ENCODE measurements around the gene TLX1.
"Not testable (repeated sequence)": the region's sequence is repeated elsewhere in the genome, so short reads cannot be mapped to it uniquely, and the experiment has no call there.

Gene TLX1

DNA sequence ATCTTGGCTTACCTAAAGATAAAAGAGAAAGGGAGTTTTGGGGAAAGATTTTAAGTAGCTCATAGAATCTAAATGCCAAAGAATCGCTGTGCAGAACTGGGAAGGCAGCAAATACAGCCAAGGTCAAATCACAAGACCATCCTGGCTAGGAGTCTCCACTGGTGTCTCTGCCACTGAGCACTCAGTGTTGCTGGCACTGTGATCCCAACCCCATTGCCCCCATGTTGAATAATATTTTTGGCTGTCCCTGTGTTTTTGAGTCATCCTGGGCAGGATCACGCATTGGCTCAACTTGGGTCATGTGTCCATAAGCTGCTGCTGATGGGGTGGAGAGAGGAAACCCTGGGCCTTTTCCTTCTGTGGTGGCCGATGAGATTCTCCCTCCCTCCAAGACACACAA, 21.2 kb downstream of the TLX1 start:
- no peak for DNase-seq (ENCODE audit: low spot score)

DNA sequence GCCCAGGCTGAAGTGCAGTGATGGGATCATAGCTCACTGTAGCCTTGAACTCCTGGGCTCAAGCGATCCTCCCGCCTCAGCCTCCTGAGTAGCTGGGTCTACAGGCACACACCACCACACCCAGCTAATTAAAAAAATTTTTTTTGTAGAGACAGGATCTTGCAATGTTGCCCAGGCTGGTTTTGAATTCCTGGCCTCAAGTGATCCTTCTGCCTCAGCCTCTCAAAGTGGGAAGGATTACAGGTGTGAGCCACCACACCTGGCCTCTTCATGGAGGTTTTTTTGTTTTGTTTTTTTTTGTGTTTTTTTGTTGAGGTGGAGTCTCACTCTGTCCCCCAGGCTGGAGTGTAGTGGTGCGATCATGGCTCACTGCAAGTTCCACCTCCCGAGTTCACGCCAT, 23.4 kb downstream of the TLX1 start:
- DNase-seq (ENCODE audit: low spot score): not testable (repeated sequence)

DNA sequence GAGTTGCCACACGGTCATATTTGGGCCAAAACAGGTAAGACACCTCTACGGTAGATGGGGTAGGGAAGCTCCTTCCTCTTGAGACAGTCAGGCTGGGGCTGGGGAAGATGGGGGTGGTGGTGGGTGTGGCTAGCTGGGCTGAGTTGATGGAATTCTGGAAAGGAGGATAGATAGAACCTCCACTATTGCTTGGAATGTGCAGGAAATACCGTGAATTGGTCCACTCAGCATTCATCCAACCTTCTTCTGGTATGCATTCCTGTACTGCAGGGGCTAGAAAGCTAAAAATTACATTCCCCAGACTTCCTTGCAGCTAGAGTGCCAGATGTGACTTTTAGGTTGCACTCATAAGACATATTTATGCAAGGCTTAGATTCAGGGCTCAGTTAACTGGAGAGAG, 24.8 kb downstream of the TLX1 start:
- no peak for DNase-seq (ENCODE audit: low spot score)

DNA sequence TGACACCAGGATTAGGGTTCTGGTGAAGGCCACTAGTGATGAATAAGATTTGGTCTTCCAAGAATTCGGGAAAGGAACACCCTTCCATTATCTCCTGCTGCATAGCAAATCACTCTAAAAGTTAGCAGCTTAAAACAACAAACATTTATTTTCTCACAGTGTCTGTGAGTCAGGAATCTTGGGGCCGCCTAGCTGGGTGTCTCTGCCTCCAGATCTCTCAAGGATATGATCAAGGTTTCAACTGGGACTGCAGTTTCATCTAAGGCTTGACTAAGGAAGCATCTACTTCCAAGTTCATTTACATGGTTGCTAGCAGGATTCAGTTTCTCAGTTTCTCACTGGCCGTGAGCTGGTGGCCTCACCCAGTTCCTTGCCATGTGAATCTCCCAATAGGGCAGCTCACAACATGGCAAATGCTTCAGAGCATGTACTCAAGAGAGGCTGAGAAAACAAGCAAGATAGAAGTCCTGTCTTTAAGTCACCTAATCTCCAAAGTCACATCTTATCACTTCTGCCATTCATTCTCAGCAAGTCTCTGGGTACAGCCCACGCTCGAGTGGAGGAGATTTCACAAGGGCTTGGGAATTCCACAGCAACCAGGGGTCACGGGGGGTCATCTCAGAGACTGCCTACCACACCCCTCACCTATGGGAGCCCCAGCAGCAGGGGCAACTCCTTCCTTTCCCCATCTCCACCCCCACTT, 26.8 kb downstream of the TLX1 start:
- DNase-seq (ENCODE audit: low spot score): no peak

DNA sequence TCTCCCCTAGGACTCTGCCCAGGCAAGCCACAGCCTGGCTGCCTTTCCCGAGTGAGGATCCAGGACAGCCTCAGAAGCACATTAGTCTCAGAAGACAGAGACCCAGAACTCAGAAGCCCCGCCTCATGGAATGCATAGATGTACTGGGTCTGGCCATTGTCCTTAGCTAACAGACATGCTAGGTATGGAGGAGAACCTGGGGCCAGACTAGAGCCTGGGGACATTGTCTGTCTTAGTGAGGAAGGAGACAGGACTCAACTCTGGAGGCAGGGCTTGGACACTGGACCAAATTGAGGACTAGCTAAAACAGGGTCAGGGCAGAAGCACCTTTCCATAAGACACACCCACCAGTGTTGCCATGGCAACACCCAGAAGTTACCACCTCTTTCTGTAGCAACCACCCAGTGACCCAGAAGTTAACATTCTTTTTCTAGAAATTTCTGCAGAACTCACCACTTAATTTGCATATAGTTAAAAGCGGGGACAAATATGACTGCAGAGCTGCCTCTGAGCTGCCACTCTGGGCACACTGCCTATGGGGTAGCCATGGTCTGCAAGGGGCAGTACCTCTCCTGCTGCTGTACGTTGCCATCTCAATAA, 27.5 kb downstream of the TLX1 start:
- no peak for DNase-seq (ENCODE audit: low spot score)

DNA sequence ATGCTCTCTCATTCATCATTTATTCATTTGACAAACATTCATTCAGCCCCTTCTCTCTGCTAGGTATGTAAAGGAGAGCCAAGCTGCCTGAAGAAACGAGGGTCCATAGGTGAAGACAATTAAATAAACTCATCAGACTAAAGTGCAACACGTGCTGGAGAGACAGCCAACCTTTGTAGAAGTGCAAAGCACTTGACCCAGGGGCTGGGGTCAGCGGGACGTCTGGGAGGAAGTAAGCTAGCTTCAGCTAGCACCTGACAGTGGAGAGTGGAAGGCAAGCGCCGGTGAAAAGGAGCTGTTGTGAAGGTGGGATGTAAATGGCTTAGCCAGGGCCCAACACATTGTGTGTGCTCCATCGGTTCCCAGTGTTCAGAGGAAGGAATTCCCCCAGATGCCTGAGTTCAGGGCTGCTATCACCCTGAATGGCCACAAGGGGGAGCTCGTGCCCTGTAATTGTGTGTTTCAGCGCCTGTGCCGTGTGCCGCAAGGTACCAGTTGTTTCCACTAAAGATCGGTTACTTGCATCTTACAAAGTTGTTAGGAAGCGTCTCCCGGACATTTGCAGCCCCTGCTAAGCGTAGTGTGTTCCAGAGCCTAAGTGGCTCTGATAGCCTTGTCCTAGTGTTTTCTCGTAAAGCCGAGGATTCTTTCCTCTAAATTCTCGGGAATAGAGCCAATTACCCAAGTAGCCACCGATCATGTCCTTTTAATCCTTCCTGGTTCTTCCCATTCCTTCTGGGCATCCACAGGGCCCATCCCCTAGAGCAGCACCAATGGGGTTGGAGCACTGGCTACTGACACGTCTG, 30.6 kb downstream of the TLX1 start:
- DNase-seq (ENCODE audit: low spot score): peak; percentile 80

DNA sequence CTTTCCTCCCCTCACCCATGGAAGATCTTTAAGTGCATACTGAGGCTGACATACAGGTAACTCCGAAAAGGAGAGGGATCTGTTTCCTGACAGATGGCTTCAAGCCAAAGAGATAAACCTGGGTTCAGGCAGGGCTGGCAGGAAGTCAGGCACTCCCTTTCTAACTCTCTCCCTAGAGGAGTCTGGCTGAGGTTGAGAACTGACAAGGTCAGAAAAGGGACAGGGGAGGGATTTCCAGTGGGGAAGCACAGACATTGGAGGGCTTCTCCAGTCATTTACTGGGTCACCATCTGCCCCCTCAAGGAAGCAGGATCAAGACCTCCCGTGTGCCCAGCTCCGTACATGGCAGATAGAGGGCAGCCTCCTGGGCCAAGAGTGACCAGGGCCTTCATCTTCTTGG, 31.6 kb downstream of the TLX1 start:
- no peak for DNase-seq (ENCODE audit: low spot score)

DNA sequence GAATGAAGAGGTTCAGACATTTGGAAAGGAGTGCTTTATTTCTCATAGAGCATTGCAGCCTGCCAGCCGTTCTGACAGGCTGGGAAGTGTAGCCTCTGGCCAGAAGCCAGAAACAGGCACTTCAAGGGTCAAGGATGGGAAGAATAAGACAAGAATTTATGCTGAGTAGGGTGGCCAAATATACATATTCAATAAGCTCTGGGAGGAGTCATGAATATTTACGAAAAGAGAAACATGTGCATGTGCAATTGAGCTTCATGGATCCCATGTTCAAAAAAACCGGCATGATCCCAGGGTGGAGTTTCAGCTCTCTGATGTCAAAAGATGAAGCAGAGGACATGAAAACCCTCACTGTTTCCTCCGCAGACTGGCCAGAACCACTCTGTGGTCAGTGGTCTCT, 32.9 kb downstream of the TLX1 start:
- DNase-seq (ENCODE audit: low spot score): no peak

DNA sequence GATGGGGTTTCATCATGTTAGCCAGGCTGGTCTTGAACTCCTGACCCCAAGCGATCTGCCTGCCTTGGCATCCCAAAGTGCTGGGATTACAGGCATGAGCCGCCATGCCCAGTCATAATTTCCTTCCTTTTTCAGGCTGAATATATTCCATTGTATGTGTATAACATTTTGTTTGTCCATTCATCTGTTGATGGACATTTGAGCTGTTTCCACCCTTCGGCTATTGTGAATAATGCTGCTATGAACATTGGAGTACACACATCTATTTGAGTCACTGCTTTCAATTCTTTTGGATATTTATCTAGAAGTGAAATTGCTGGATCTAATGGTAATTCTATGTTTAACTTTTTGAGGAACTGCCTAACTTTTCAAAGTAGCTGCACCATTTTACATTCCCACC, 34.6 kb downstream of the TLX1 start:
- DNase-seq (ENCODE audit: low spot score): no peak

DNA sequence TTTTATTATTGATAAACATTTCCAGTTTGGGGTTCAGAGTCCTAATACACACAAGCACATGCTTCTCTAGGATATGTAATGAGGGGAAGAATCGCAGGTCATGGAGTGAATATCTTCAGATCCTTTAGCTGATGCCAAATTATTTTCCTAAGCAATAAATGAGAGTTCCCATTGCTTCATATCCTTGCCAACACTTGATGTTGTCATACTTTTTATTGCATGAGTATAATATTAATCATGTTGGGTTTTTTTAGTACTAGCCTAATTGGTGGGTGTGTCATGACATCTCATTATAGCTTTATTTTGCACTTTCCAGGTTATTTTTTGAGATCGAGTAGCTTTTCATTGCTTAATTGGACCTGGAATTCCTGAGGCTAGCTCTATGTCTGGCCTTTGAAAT, 35.3 kb downstream of the TLX1 start:
- no peak for DNase-seq (ENCODE audit: low spot score)

DNA sequence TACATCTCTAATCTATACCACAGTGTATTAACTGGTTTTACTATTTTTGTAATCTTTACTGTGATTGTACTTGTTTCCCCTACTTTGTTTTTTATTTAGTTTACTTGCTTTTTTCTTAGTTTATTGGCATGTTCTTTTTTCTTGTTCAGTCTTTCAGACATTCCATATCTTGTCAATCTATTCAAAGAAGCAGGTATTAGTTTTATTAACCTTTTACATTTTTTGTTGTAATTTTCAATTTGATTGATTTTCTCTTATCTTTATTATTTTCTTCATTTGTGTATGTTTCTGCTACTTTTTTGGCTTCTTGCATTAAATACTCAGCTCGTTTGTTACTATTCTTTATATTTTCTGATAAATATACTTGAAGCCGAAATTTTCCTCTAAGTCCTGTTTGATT, 41.6 kb downstream of the TLX1 start:
- DNase-seq (ENCODE audit: low spot score): no peak

DNA sequence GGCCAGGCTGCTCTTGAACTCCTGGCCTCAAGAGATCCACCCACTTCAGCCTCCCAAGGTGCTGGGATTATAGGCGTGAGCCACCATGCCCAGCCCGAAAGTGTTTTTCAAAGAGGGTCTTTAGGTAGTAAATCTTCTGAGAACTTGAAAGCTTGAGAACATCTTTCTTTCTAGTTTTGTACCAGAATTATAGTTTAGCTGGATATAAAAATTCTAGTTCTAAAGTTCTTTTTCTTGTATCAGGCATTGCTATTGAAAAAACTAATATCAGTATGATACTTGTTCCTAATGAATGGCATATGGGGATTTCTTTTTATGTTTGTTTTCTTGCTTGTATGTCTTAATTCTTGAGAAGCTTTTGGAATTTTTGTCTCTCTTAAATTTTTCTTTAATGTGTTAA, 43.2 kb downstream of the TLX1 start:
- no peak for DNase-seq (ENCODE audit: low spot score)

DNA sequence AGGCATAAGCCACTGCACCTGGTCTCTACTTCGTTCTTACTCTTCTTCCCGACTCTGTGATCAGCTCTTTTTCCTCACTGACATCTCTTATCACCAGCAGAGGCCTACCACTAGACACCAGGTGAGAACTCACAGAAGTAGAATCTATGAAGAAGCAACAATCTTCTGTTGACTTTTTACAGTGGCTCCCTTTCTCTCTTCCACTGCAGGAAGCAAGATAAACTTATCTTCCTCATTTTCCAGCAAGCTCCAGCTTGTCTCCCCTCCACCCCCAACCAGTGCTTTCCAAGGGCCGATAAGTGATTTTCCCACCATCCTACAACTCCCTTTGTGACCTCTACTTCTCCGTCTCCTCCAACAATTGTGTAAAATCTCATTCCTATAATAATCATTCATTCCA, 45.5 kb downstream of the TLX1 start:
- DNase-seq (ENCODE audit: low spot score): no peak

DNA sequence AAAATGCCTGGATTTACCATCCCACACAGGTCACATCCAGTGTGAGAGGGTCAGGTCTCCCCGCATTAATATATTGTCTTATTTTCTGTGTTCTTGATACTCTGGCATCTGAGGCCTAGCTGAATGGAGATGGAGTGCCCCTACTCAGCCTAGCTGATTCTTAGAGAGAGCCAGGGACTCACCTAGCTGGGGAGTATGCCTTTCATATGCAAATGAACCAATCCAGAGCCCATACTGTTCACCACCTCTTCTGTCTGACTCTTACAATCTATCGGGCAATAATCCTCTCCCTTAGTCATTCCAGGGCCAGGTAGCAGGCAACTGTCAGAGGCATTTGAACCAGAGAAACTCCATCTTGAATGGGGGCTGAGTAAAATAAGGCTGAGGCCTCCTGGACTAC, 51.8 kb downstream of the TLX1 start:
- DNase-seq (ENCODE audit: low spot score): no peak

DNA sequence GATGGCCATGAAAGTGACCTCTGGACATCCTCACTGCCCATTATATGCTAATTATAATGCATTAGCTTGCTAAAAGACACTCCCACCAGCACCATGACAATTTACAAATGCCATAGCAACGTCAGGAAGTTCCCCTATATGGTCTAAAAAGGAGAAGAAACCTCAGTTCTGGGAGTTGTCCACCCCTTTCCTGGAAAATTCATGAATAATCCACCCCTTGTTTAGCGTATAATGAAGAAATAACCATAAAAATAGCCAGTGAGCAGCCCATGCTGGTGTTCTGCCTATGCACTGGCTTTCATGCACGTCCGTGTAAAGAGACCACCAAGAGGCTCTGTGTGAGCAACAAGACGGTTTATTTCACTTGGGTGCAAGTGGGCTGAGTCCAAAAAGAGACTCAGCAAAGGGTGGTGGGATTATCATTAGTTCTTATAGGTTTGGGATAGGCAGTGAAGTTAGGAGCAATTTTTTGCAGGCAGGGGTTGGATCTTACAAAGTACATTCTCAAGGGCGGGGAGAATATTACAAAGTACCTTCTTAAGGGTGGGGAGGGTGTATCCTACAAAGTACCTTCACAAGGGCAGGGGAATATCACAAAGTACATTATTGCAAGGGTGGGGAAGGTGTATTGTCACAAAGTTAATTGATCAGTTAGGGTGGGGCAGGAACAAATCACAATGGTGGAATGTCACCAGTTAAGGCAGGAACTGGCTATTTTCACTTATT, 52.5 kb downstream of the TLX1 start:
- no peak for DNase-seq (ENCODE audit: low spot score)

All from D341Med (cell line).